Hindlimb muscle (tissue), 1 donor: ENCODE measurements around the gene ACADS. TPM values are rescaled to one million over a fixed set of nuclear protein-coding genes. Genes with fewer than 3 reads are reported as not detected.

Experiments
- DNase-seq: peaks from one replicate; pipeline ENCODE4 v3.0.0-alpha.2; 2013
- polyA plus RNA-seq: library from polyadenylated mRNA; unstranded; fragments of 120-200 nt; gene quantifications from one replicate; pipeline ENCODE4 v1.2.1, GENCODE V29; 2013; ENCODE audit not compliant: insufficient read length

Gene ACADS
- polyA plus RNA-seq, 1 donor, result 22.1 TPM

- no peak for DNase-seq
These were observed 23.0 kb upstream of the ACADS start for GRCh38 chr12:120702637-120703036.

GRCh38 chr12:120703311-120703942, 22.2 kb upstream of the ACADS start:
- no peak for DNase-seq

- DNase-seq, result no peak
These were observed 20.0 kb upstream of the ACADS start for GRCh38 chr12:120705618-120706017.

- no peak for DNase-seq
These were observed 19.6 kb upstream of the ACADS start for GRCh38 chr12:120706029-120706428.

- DNase-seq, result no peak
These were observed 17.0 kb upstream of the ACADS start for GRCh38 chr12:120708651-120709050.

GRCh38 chr12:120710031-120710804, 15.4 kb upstream of the ACADS start, which contains the start of gene UNC119B:
Gene UNC119B (plus strand): TSS chr12:120710458. CDS start chr12:120710475, 17 bp downstream.
- peak; percentile 71 for DNase-seq

GRCh38 chr12:120710805-120711296, 14.8 kb upstream of the ACADS start:
- DNase-seq, result no peak

- no peak for DNase-seq
These were observed 14.2 kb upstream of the ACADS start for GRCh38 chr12:120711411-120711810.

GRCh38 chr12:120712610-120713009, 13.0 kb upstream of the ACADS start:
- DNase-seq, result no peak

- peak; percentile 71 for DNase-seq
These were observed 11.7 kb upstream of the ACADS start for GRCh38 chr12:120713861-120714482.

- no peak for DNase-seq
These were observed 7.6 kb upstream of the ACADS start for GRCh38 chr12:120718055-120718454.

GRCh38 chr12:120719072-120719471, 6.6 kb upstream of the ACADS start:
- no peak for DNase-seq

- DNase-seq, result no peak
These were observed 6.0 kb upstream of the ACADS start for GRCh38 chr12:120719496-120720233.

GRCh38 chr12:120720234-120720986, 5.2 kb upstream of the ACADS start:
- no peak for DNase-seq

GRCh38 chr12:120720987-120721801, 4.4 kb upstream of the ACADS start:
- DNase-seq, result no peak

- DNase-seq, result no peak
These were observed 3.8 kb upstream of the ACADS start for GRCh38 chr12:120721866-120722265.

GRCh38 chr12:120722784-120723183, 2.8 kb upstream of the ACADS start:
- DNase-seq, result no peak

- DNase-seq, result no peak
These were observed 906 bp upstream of the ACADS start for GRCh38 chr12:120724720-120725119.

GRCh38 chr12:120725151-120725658, 421 bp upstream of the ACADS start:
- DNase-seq, result no peak

- no peak for DNase-seq
These were observed 826 bp downstream of the ACADS start for GRCh38 chr12:120726510-120726793.

- no peak for DNase-seq
These were observed 1.3 kb downstream of the ACADS start for GRCh38 chr12:120726961-120727360.
